ENCODE results near the gene SLC6A6.

GRCh38 chr3:14448063-14448462 lies 45.7 kb downstream of the SLC6A6 start:
- TF ChIP-seq CTCF (IDR thresholded peaks at IDR 0.05; ENCODE audit: low read length) (no peak), EZH2 (optimal IDR thresholded peaks at IDR 0.05; ENCODE audit: low read depth, low read length) (no peak)
